22Rv1 (cell line): Measurements from ENCODE around the gene VPS25.
A peak's percentile ranks its signal among the peaks of the same experiment; 100 is the strongest.

Experiments used
- H3K27ac ChIP-seq: fragments of 450-650 bp; 2 replicates; pipeline ENCODE4 v1.5.1; 2017
- CTCF ChIP-seq: fragments of 450-650 bp; IDR thresholded peaks from 2 replicates; pipeline ENCODE4 v1.5.1; 2017; ENCODE audit warnings: mild to moderate bottlenecking
- ZFX ChIP-seq: fragments of 450-650 bp; IDR thresholded peaks from 2 replicates; pipeline ENCODE4 v1.6.1; 2017; ENCODE audit warnings: antibody characterized with exemption, borderline replicate concordance

Gene VPS25

GRCh38 chr17:42774066-42774745, 957 bp downstream of the VPS25 start:
- H3K27ac ChIP-seq, result peak overlapping the region; percentile 58; the same call in 1 of the 2 replicates
- TF ChIP-seq ZFX, result no peak
- no peak for TF ChIP-seq CTCF

GRCh38 chr17:42775534-42776098, 2.4 kb downstream of the VPS25 start:
- H3K27ac ChIP-seq, result no peak overlapping the region
- no peak for TF ChIP-seq ZFX
- no peak for TF ChIP-seq CTCF

- peak overlapping the region; percentile 51; the same call in 1 of the 2 replicates for H3K27ac ChIP-seq
- TF ChIP-seq CTCF (no peak), ZFX (no peak)
Observed at GRCh38 chr17:42778570-42778969, 5.3 kb downstream of the VPS25 start.

- TF ChIP-seq CTCF (no peak), ZFX (no peak)
- H3K27ac ChIP-seq, result peak overlapping the region; percentile 51
Observed at GRCh38 chr17:42779304-42779935, 6.2 kb downstream of the VPS25 start.

GRCh38 chr17:42779936-42780850, 6.9 kb downstream of the VPS25 start, which contains the start of gene WNK4:
WNK4 (plus strand) TSS chr17:42780610; CDS start chr17:42780699, 89 bp downstream.
- H3K27ac ChIP-seq, result peak within 1 kb of the TSS; percentile 51
- TF ChIP-seq ZFX (no peak), CTCF (no peak)

GRCh38 chr17:42780851-42781638, 7.8 kb downstream of the VPS25 start:
- TF ChIP-seq ZFX, result no peak
- no peak for TF ChIP-seq CTCF
- peak overlapping the region; percentile 51 for H3K27ac ChIP-seq
